CD4-positive, alpha-beta T cell (primary cell): ENCODE measurements around the gene KHDC3L. TPM values are rescaled to one million over a fixed set of nuclear protein-coding genes. Genes with fewer than 3 reads are reported as not detected.

Experiments
- ATAC-seq: fragments of 200-7000 bp; cut with Tn5 transposase; one replicate; pipeline ENCODE4 v1.10.0; 2022; ENCODE audit warnings: mild to moderate bottlenecking; ENCODE audit not compliant: poor library complexity
- CTCF ChIA-PET: fragments of 350-600 bp; sonication (Branson Sonifier 250); formaldehyde crosslinking; loops from one replicate; lab custom pipeline; 2021; ENCODE audit warnings: antibody characterized with exemption, inconsistent platforms; lab: Charles Lee
- POLR2A ChIA-PET: fragments of 350-600 bp; sonication (Branson Sonifier 250); formaldehyde crosslinking; loops from one replicate; lab custom pipeline; 2021; ENCODE audit warnings: antibody characterized with exemption, inconsistent platforms; lab: Charles Lee
- DNase-seq, 14 experiments: peaks; one replicate each; pipeline ENCODE4 v3.0.0-alpha.2; 2013 to 2020; ENCODE audit warnings: mixed read lengths in 2 of 14
- H3K27ac ChIP-seq, 2 donors: one replicate each; pipeline versions ENCODE4 v1.5.1 to v1.7.0; 2013; ENCODE audit warnings: low read length in 2 of 2, low read depth in 1 of 2, mild to moderate bottlenecking in 1 of 2
- H3K27me3 ChIP-seq, 2 experiments: 1 replicate in 1 of 2; 2 replicates in 1 of 2; pipeline versions ENCODE4 v1.6.1 to v1.7.0; 2013; ENCODE audit warnings: low read length in 2 of 2, control low read depth in 1 of 2, mild to moderate bottlenecking in 1 of 2, moderate library complexity in 1 of 2; ENCODE audit not compliant: insufficient read depth in 2 of 2, control insufficient read depth in 1 of 2
- H3K36me3 ChIP-seq: one replicate; pipeline ENCODE4 v1.6.1; 2013; ENCODE audit warnings: low read length, control low read depth; ENCODE audit not compliant: insufficient read depth
- H3K4me1 ChIP-seq: one replicate; pipeline ENCODE4 v1.6.1; 2013; ENCODE audit warnings: low read length, control low read depth; ENCODE audit not compliant: insufficient read depth
- H3K4me3 ChIP-seq: one replicate; pipeline ENCODE4 v1.5.1; 2013; ENCODE audit warnings: mild to moderate bottlenecking, low read length, moderate library complexity
- H3K9me3 ChIP-seq, 2 experiments: 1 replicate in 1 of 2; 2 replicates in 1 of 2; pipeline versions ENCODE4 v1.6.1 to v1.7.0; 2013; ENCODE audit warnings: low read length in 2 of 2, mild to moderate bottlenecking in 2 of 2, control low read depth in 1 of 2, moderate library complexity in 1 of 2; ENCODE audit not compliant: control insufficient read depth in 1 of 2, insufficient read depth in 1 of 2
- H3K27ac Mint-ChIP-seq: one replicate; pipeline ENCODE4 v1.8.0; 2020; ENCODE audit warnings: mixed read lengths
- H3K27me3 Mint-ChIP-seq: one replicate; pipeline ENCODE4 v1.8.0; 2021; ENCODE audit warnings: mixed read lengths
- H3K36me3 Mint-ChIP-seq: one replicate; pipeline ENCODE4 v1.8.0; 2021; ENCODE audit warnings: low read depth, mixed read lengths
- H3K4me1 Mint-ChIP-seq: one replicate; pipeline ENCODE4 v1.8.0; 2021; ENCODE audit warnings: low read depth, mixed read lengths
- H3K4me3 Mint-ChIP-seq: one replicate; pipeline ENCODE4 v1.8.0; 2020; ENCODE audit warnings: mild to moderate bottlenecking, mixed read lengths
- H3K9me3 Mint-ChIP-seq: one replicate; pipeline ENCODE4 v1.8.0; 2020; ENCODE audit warnings: mixed read lengths
- CTCF ChIP-seq: fragments of 200-600 bp; IDR thresholded peaks from one replicate; pipeline ENCODE4 v1.8.0; 2022; ENCODE audit warnings: antibody characterized with exemption, mild to moderate bottlenecking
- intact Hi-C, 2 experiments: fragments of 100-400 bp; cut with DNase I in 1 of 2; cut with micrococcal nuclease in 1 of 2; formaldehyde crosslinking; loops; one replicate each; pipeline versions ENCODE4 v1.15.1 to v1.9.0; 2023 to 2025; cut with DNase I, micrococcal nuclease
- total RNA-seq, 174 experiments: library from RNA in 2 of 174; stranded (reverse) in 2 of 174; gene quantifications; one replicate each; pipeline ENCODE4 v1.2.3 and lab custom pipeline; 2021 to 2026

Gene KHDC3L
- total RNA-seq, 2 experiments from 2014 or later = not detected

DNA sequence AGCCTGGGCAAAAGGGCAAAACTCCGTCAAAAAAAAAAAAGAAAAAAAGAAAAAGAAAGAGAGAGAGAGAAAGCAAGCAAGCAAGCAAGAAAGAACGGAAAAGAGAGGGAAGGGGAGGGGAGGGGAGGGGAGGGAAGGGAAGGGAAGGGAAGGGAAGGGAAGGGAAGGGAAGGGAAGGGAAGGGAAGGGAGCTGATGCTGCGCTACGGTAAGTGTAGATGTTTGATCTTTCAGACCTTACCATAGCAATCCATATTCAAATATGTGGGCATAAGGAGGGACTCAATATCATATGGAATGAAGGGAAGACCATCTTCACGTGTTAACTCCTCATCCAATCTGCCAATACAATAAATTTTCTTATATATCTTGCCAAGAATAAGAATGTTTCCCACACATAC is 20.3 kb upstream of the KHDC3L start:
- ChIA-PET POLR2A (no interaction called here), CTCF (no interaction called here)
- intact Hi-C loops = no loop called here
- H3K4me3 Mint-ChIP-seq = no peak overlapping the region
- Histone ChIP-seq H3K27me3 (peaks cover 3 to 7% of the 10 kb centered on the region in 2 experiments), H3K36me3 (no peaks in the 10 kb centered on the region), H3K9me3 (no peaks in the 10 kb centered on the region), H3K4me3 (no peak overlapping the region), H3K4me1 (no peaks in the 10 kb centered on the region), H3K27ac (no peak overlapping the region)
- no peaks in the 10 kb centered on the region for H3K36me3 Mint-ChIP-seq
- no peaks in the 10 kb centered on the region for H3K9me3 Mint-ChIP-seq
- no peak for ATAC-seq
- DNase-seq = no peak
- no peak for TF ChIP-seq CTCF
- H3K27me3 Mint-ChIP-seq = peaks cover 6% of the 10 kb centered on the region
- H3K4me1 Mint-ChIP-seq = no peaks in the 10 kb centered on the region
- H3K27ac Mint-ChIP-seq = no peak overlapping the region

DNA sequence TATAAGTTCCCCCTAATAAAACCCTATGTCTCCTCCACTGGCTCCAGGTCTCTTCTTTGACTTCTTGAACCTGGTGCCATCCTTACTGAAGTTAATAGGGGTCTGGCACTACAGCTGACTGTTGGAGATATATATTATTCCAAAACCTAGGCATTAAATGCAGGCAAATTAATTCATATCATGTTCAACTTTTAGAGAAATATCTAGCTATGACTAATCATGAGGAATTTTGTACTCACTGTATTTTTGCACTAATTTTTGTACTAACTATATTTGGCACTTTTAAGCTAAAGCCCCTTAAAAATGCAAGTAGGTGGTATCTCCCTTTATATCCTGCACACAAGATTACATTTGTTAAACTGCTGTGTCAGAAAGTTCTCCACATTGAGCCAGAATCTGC is 19.3 kb upstream of the KHDC3L start:
- ChIA-PET POLR2A (no interaction called here), CTCF (no interaction called here)
- Histone ChIP-seq H3K4me1 (no peaks in the 10 kb centered on the region), H3K27me3 (peaks cover 9 to 11% of the 10 kb centered on the region in 2 experiments), H3K36me3 (no peaks in the 10 kb centered on the region), H3K4me3 (no peak overlapping the region), H3K27ac (no peak overlapping the region), H3K9me3 (no peaks in the 10 kb centered on the region)
- no peaks in the 10 kb centered on the region for H3K9me3 Mint-ChIP-seq
- no peaks in the 10 kb centered on the region for H3K4me1 Mint-ChIP-seq
- ATAC-seq = no peak
- H3K27me3 Mint-ChIP-seq = peaks cover 16% of the 10 kb centered on the region
- H3K4me3 Mint-ChIP-seq = no peak overlapping the region
- no peaks in the 10 kb centered on the region for H3K36me3 Mint-ChIP-seq
- no peak for TF ChIP-seq CTCF
- DNase-seq = no peak
- intact Hi-C loops = no loop called here
- H3K27ac Mint-ChIP-seq = no peak overlapping the region

DNA sequence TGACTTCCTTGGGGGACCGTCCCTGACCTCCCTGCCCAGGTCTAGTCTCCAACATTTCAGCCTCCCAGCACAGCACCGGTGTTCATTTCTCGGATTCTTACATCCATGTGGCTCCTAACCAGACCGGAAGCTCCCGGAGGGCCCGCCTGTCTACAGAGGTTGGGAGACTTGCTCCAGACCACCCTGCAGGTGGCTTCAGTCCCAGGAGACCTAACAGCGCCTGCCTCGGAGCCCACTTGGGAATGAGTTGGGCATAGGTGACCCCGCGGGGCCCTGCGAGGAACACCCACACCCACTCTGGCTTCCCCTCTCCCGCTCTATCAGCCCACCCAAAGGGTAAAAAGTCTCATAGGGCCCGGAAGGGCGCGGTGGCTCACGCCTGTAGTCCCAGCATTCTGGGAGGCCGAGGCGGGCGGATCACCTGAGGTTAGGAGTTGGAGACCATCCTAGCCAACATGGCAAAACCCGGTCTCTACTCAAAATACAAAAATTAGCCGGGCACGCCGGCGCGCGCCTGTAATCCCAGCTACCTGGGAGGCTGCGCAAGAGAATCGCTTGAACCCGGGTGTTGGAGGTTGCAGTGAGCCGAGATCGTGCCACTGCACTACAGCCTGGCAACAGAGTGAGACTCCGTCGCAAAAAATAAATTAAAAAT is 13.8 kb upstream of the KHDC3L start:
- Histone ChIP-seq H3K27me3 (peaks cover 24 to 31% of the 10 kb centered on the region in 2 experiments), H3K27ac (no peak overlapping the region), H3K4me3 (no peak overlapping the region), H3K9me3 (peaks cover 0 to 11% of the 10 kb centered on the region in 2 experiments), H3K4me1 (peaks cover 7% of the 10 kb centered on the region), H3K36me3 (no peaks in the 10 kb centered on the region)
- peaks cover 46% of the 10 kb centered on the region for H3K27me3 Mint-ChIP-seq
- ATAC-seq (no peak), DNase-seq (no peak)
- H3K36me3 Mint-ChIP-seq = no peaks in the 10 kb centered on the region
- TF ChIP-seq CTCF = no peak
- H3K4me1 Mint-ChIP-seq = no peaks in the 10 kb centered on the region
- intact Hi-C loops = no loop called here
- no peak overlapping the region for H3K4me3 Mint-ChIP-seq
- ChIA-PET POLR2A (no interaction called here), CTCF (no interaction called here)
- no peaks in the 10 kb centered on the region for H3K9me3 Mint-ChIP-seq
- no peak overlapping the region for H3K27ac Mint-ChIP-seq
